ENCODE measurements around the gene NHERF2. TPM values are rescaled to one million over a fixed set of nuclear protein-coding genes. Genes with fewer than 3 reads are reported as not detected.

NHERF2 gene
- total and polyA plus RNA-seq, 9 of the 15 experiments (the other 6 are each of a cell fraction or from before 2014, with no cell fraction given) = 0.15 to 42.0 (median 12.5) TPM

DNA sequence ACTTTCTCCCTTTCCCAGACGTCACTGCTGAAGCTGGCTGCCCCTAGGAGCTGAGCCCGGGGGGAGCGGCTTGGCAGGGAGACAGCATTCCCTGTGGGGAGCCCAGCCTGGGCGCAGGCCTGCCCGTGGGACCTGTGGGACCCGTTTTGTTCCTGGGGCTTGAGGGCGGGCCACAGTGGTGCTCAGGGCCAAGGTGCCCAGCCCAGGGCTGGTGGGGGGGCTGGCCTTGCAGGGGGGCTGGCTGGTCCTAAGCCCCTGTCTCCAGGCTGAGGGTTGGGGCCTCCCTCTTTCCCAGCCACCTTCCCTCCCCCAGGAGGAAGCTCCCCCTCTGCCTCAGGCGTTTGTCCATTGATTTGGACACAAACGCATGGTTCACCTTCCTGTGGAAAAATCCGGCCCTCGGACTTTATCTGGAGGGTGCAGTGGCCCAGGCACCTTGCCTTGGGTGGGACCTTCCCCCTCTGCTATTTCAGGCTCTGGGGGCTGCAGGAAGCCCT is 4.4 kb downstream of the NHERF2 start (continued):
- TF ChIP-seq ZBTB40 (IDR thresholded peaks at IDR 0.05) = no peak
- no peak for TF ChIP-seq ZBTB40 (CRISPR knock-in tag; IDR thresholded peaks at IDR 0.05)
- TF ChIP-seq, protein P1, sequence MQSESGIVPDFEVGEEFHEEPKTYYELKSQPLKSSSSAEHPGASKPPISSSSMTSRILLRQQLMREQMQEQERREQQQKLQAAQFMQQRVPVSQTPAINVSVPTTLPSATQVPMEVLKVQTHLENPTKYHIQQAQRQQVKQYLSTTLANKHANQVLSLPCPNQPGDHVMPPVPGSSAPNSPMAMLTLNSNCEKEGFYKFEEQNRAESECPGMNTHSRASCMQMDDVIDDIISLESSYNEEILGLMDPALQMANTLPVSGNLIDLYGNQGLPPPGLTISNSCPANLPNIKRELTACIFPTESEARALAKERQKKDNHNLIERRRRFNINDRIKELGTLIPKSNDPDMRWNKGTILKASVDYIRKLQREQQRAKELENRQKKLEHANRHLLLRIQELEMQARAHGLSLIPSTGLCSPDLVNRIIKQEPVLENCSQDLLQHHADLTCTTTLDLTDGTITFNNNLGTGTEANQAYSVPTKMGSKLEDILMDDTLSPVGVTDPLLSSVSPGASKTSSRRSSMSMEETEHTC (IDR thresholded peaks at IDR 0.05) = no peak

Data from K562 (cell line).